Measurements from ENCODE around the gene OR5K2.

OR5K2 gene

GRCh38 chr3:98514948-98515347 lies 17.5 kb downstream of the OR5K2 start:
- TF ChIP-seq Cebpa-rat (IDR thresholded peaks at IDR 0.05) = no peak
- Histone ChIP-seq H4K20me1 (peaks cover 0 to 35% (median 10%) of the 10 kb centered on the region in 11 experiments; a peak in 9 of 22 replicates), H3K27ac (peak overlapping the region in 2 of 11 experiments; percentile 6 to 68; a peak in 2 of 22 replicates), H3K27me3 (no peaks in the 10 kb centered on the region), H3K9me3 (replicated peaks in 1 of 11) (no peaks in the 10 kb centered on the region), H3K9ac (no peak overlapping the region), H3K4me2 (no peak overlapping the region), H3K4me3 (no peak overlapping the region), H3K4me1 (peaks cover 18 to 58% (median 40%) of the 10 kb centered on the region in 10 experiments), H3K36me3 (peaks cover 52 to 92% (median 66%) of the 10 kb centered on the region in 11 experiments)

DNA sequence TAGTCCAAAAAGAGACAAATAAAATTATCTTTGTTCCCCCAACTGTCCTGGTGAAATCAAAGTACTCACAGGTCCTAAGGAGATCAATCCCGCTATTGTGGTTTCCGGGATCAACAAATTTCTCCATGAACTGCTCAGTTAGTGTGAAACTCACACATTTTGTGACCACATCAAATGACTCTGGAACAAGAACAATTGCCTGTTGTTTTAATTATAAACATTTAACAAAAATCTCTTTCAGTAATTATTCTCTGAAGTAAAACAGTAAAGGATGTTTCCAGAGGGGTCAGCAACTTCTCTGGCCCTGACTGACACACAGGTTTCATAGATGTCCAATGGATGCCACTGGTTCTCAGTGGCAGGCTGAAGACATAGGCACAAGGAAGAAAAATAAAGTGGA lies 21.3 kb downstream of the OR5K2 start:
- Histone ChIP-seq H4K20me1 (peaks cover 0 to 45% (median 14%) of the 10 kb centered on the region in 11 experiments; a peak in 10 of 22 replicates), H3K27ac (no peak overlapping the region), H3K9me3 (replicated peaks in 1 of 11) (no peaks in the 10 kb centered on the region), H3K9ac (no peak overlapping the region), H3K4me3 (no peak overlapping the region), H3K4me1 (peaks cover 10 to 42% (median 19%) of the 10 kb centered on the region in 10 experiments), H3K36me3 (peaks cover 62 to 77% (median 73%) of the 10 kb centered on the region in 11 experiments), H3K27me3 (no peaks in the 10 kb centered on the region), H3K4me2 (peak overlapping the region in 3 of 11 experiments; percentile 25 to 90 (median 27); a peak in 4 of 22 replicates)
- no peak for TF ChIP-seq Cebpa-rat (IDR thresholded peaks at IDR 0.05)

GRCh38 chr3:98519351-98519750 lies 21.9 kb downstream of the OR5K2 start:
- peak overlapping the region in 6 of 11 experiments; percentile 12 to 90 (median 26); a peak in 8 of 22 replicates for H3K4me2 ChIP-seq
- peaks cover 61 to 71% (median 68%) of the 10 kb centered on the region in 11 experiments for H3K36me3 ChIP-seq
- no peak for TF ChIP-seq Cebpa-rat (IDR thresholded peaks at IDR 0.05)
- H3K4me1 ChIP-seq = peaks cover 10 to 37% (median 18%) of the 10 kb centered on the region in 10 experiments; a peak in 19 of 20 replicates
- H3K4me3 ChIP-seq = no peak overlapping the region
- H3K27ac ChIP-seq = no peak overlapping the region
- H3K9ac ChIP-seq = no peak overlapping the region
- H4K20me1 ChIP-seq = peaks cover 0 to 45% (median 14%) of the 10 kb centered on the region in 11 experiments; a peak in 10 of 22 replicates
- H3K27me3 ChIP-seq = no peaks in the 10 kb centered on the region
- no peaks in the 10 kb centered on the region for H3K9me3 ChIP-seq (replicated peaks in 1 of 11)

GRCh38 chr3:98521897-98522543 lies 24.5 kb downstream of the OR5K2 start:
- H3K4me3 ChIP-seq = peak overlapping the region; percentile 74 to 98 (median 86)
- TF ChIP-seq Cebpa-rat (IDR thresholded peaks at IDR 0.05) = no peak
- peaks cover 0 to 40% (median 14%) of the 10 kb centered on the region in 11 experiments; a peak in 10 of 22 replicates for H4K20me1 ChIP-seq
- H3K9ac ChIP-seq = peak overlapping the region; percentile 87 to 95 (median 92)
- peak overlapping the region; percentile 78 to 93 (median 88) for H3K4me2 ChIP-seq
- peak overlapping the region; percentile 82 to 95 (median 91) for H3K27ac ChIP-seq
- peaks cover 10 to 31% (median 18%) of the 10 kb centered on the region in 10 experiments; a peak in 19 of 20 replicates for H3K4me1 ChIP-seq
- H3K27me3 ChIP-seq = no peaks in the 10 kb centered on the region
- peaks cover 41 to 45% (median 43%) of the 10 kb centered on the region in 11 experiments for H3K36me3 ChIP-seq
- H3K9me3 ChIP-seq (replicated peaks in 1 of 11) = no peaks in the 10 kb centered on the region

GRCh38 chr3:98522544-98523281 lies 25.2 kb downstream of the OR5K2 start, which contains the start of gene CLDND1:
Gene CLDND1, minus strand, starts transcription at chr3:98522902. Its CDS starts 1,478 bp downstream, at chr3:98521424.
- Histone ChIP-seq H3K27ac (peak within 1 kb of the TSS; percentile 82 to 95 (median 91)), H4K20me1 (peaks cover 0 to 33% (median 14%) of the 10 kb centered on the region in 11 experiments; a peak in 10 of 22 replicates), H3K4me2 (peak within 1 kb of the TSS; percentile 78 to 93 (median 88)), H3K27me3 (no peaks in the 10 kb centered on the region), H3K4me3 (peak within 1 kb of the TSS; percentile 74 to 98 (median 86)), H3K36me3 (peaks cover 34 to 38% (median 36%) of the 10 kb centered on the region in 11 experiments), H3K9me3 (replicated peaks in 1 of 11) (no peaks in the 10 kb centered on the region), H3K4me1 (peaks cover 10 to 31% (median 18%) of the 10 kb centered on the region in 10 experiments; a peak in 19 of 20 replicates), H3K9ac (peak within 1 kb of the TSS; percentile 87 to 95 (median 92))
- no peak for TF ChIP-seq Cebpa-rat (IDR thresholded peaks at IDR 0.05)

DNA sequence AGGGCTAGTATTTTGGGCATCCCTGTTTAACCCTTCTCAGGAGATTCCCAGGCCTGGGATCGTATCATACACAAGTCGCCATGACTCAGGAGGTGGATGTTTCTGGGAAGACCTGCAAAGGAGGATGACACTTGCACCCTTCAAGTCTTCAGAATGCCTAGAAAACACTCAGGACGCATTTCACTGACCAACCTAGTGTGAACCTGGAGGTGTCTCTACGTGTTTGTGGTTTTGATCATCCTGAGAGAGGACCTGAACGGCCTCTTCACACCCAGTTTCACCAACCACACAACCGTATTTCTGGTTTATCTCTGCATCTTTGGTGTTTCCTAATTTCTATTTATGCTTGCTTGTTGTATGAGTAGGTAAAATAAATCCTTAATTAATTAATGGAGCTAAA lies 28.0 kb downstream of the OR5K2 start:
- Histone ChIP-seq H4K20me1 (peaks cover 0 to 15% (median 0%) of the 10 kb centered on the region in 11 experiments; a peak in 6 of 22 replicates), H3K4me3 (no peak overlapping the region), H3K4me2 (no peak overlapping the region), H3K9ac (no peak overlapping the region), H3K4me1 (peaks cover 10 to 17% (median 14%) of the 10 kb centered on the region in 10 experiments; a peak in 19 of 20 replicates), H3K27ac (no peak overlapping the region), H3K36me3 (peaks cover 7 to 10% (median 8%) of the 10 kb centered on the region in 11 experiments; a peak in 20 of 22 replicates), H3K27me3 (no peaks in the 10 kb centered on the region), H3K9me3 (replicated peaks in 1 of 11) (no peaks in the 10 kb centered on the region)
- no peak for TF ChIP-seq Cebpa-rat (IDR thresholded peaks at IDR 0.05)

- Histone ChIP-seq H3K4me3 (no peak overlapping the region), H3K9me3 (replicated peaks in 1 of 11) (no peaks in the 10 kb centered on the region), H3K27ac (no peak overlapping the region), H3K4me1 (peaks cover 0 to 16% (median 4%) of the 10 kb centered on the region in 10 experiments; a peak in 9 of 20 replicates), H3K9ac (no peak overlapping the region), H4K20me1 (no peaks in the 10 kb centered on the region), H3K27me3 (no peaks in the 10 kb centered on the region), H3K4me2 (no peak overlapping the region), H3K36me3 (no peaks in the 10 kb centered on the region)
- TF ChIP-seq Cebpa-rat (IDR thresholded peaks at IDR 0.05) = no peak
These were observed 31.2 kb downstream of the OR5K2 start for GRCh38 chr3:98528474-98529346.

GRCh38 chr3:98529856-98530459 lies 32.5 kb downstream of the OR5K2 start:
- H3K9ac ChIP-seq = no peak overlapping the region
- TF ChIP-seq Cebpa-rat (IDR thresholded peaks at IDR 0.05) = no peak

More at GRCh38 chr3:98529856-98530459, 32.5 kb downstream of the OR5K2 start:
- no peak overlapping the region for H3K4me2 ChIP-seq
- no peaks in the 10 kb centered on the region for H3K36me3 ChIP-seq
- no peaks in the 10 kb centered on the region for H3K27me3 ChIP-seq
- peaks cover 0 to 16% (median 4%) of the 10 kb centered on the region in 10 experiments; a peak in 9 of 20 replicates for H3K4me1 ChIP-seq
- H3K9me3 ChIP-seq (replicated peaks in 1 of 11) = no peaks in the 10 kb centered on the region
- no peak overlapping the region for H3K4me3 ChIP-seq
- H3K27ac ChIP-seq = no peak overlapping the region
- H4K20me1 ChIP-seq = no peaks in the 10 kb centered on the region

All from BLaER1 treated with 17β-estradiol and CSF1 and Interleukin-3, amounts not matched to agents 10 nM and 100 nM (cell line).